ENCODE results near the gene ETV3L.

Gene ETV3L

GRCh38 chr1:157146244-157146643 is 46.6 kb upstream of the ETV3L start:
- Histone ChIP-seq H3K4me1 (ENCODE audit: control insufficient read depth, low read length) (peaks cover 3% of the 10 kb centered on the region; the same call in 1 of the 2 replicates), H3K36me3 (ENCODE audit: control insufficient read depth, low read length) (no peaks in the 10 kb centered on the region), H3F3A (ENCODE audit: control insufficient read depth, insufficient read depth) (no peaks in the 10 kb centered on the region), H3K4me2 (ENCODE audit: low read length) (no peak overlapping the region), H3K9me2 (replicated peaks; ENCODE audit: control insufficient read depth, low read length) (no peaks in the 10 kb centered on the region), H4K20me1 (ENCODE audit: control insufficient read depth, insufficient read depth, low read depth, low read length) (no peaks in the 10 kb centered on the region), H3K9me3 (ENCODE audit: control insufficient read depth, insufficient read depth, low read length) (no peaks in the 10 kb centered on the region), H3K27me3 (ENCODE audit: control insufficient read depth, low read length) (peaks cover 18% of the 10 kb centered on the region), H3K79me2 (ENCODE audit: control insufficient read depth, low read length) (no peaks in the 10 kb centered on the region), H3K27ac (ENCODE audit: low read depth, low read length) (no peak overlapping the region), H3K4me3 (ENCODE audit: low read length) (no peak overlapping the region)
- TF ChIP-seq CTCF (IDR thresholded peaks at IDR 0.05; ENCODE audit: low read depth, low read length, poor library complexity, severe bottlenecking) (no peak), EZH2phosphoT487 (IDR thresholded peaks at IDR 0.05; ENCODE audit: borderline replicate concordance, low read length) (no peak)

GRCh38 chr1:157145076-157145475 is 45.5 kb upstream of the ETV3L start:
- peaks cover 15% of the 10 kb centered on the region for H3K27me3 ChIP-seq (ENCODE audit: control insufficient read depth, low read length)
- peaks cover 3% of the 10 kb centered on the region; the same call in 1 of the 2 replicates for H3K4me1 ChIP-seq (ENCODE audit: control insufficient read depth, low read length)
- H3K4me2 ChIP-seq (ENCODE audit: low read length) = no peak overlapping the region
- H3K79me2 ChIP-seq (ENCODE audit: control insufficient read depth, low read length) = no peaks in the 10 kb centered on the region
- H3K36me3 ChIP-seq (ENCODE audit: control insufficient read depth, low read length) = no peaks in the 10 kb centered on the region
- H3K9me3 ChIP-seq (ENCODE audit: control insufficient read depth, insufficient read depth, low read length) = no peaks in the 10 kb centered on the region
- peaks cover under 1% of the 10 kb centered on the region; the same call in 1 of the 2 replicates for H3F3A ChIP-seq (ENCODE audit: control insufficient read depth, insufficient read depth)
- no peaks in the 10 kb centered on the region for H3K9me2 ChIP-seq (replicated peaks; ENCODE audit: control insufficient read depth, low read length)
- TF ChIP-seq CTCF (IDR thresholded peaks at IDR 0.05; ENCODE audit: low read depth, low read length, poor library complexity, severe bottlenecking) (no peak), EZH2phosphoT487 (IDR thresholded peaks at IDR 0.05; ENCODE audit: borderline replicate concordance, low read length) (no peak)
- no peak overlapping the region for H3K27ac ChIP-seq (ENCODE audit: low read depth, low read length)
- no peak overlapping the region for H3K4me3 ChIP-seq (ENCODE audit: low read length)
- H4K20me1 ChIP-seq (ENCODE audit: control insufficient read depth, insufficient read depth, low read depth, low read length) = no peaks in the 10 kb centered on the region

GRCh38 chr1:157144509-157144908 is 44.9 kb upstream of the ETV3L start:
- Histone ChIP-seq H3K79me2 (ENCODE audit: control insufficient read depth, low read length) (no peaks in the 10 kb centered on the region), H3K27me3 (ENCODE audit: control insufficient read depth, low read length) (peaks cover 14% of the 10 kb centered on the region), H3K27ac (ENCODE audit: low read depth, low read length) (no peak overlapping the region), H3K4me1 (ENCODE audit: control insufficient read depth, low read length) (peaks cover 3% of the 10 kb centered on the region; the same call in 1 of the 2 replicates), H3K4me3 (ENCODE audit: low read length) (no peak overlapping the region), H3K9me3 (ENCODE audit: control insufficient read depth, insufficient read depth, low read length) (no peaks in the 10 kb centered on the region), H4K20me1 (ENCODE audit: control insufficient read depth, insufficient read depth, low read depth, low read length) (no peaks in the 10 kb centered on the region), H3K9me2 (replicated peaks; ENCODE audit: control insufficient read depth, low read length) (no peaks in the 10 kb centered on the region), H3F3A (ENCODE audit: control insufficient read depth, insufficient read depth) (peaks cover 6% of the 10 kb centered on the region), H3K4me2 (ENCODE audit: low read length) (no peak overlapping the region), H3K36me3 (ENCODE audit: control insufficient read depth, low read length) (no peaks in the 10 kb centered on the region)
- no peak for TF ChIP-seq CTCF (IDR thresholded peaks at IDR 0.05; ENCODE audit: low read depth, low read length, poor library complexity, severe bottlenecking)
- no peak for TF ChIP-seq EZH2phosphoT487 (IDR thresholded peaks at IDR 0.05; ENCODE audit: borderline replicate concordance, low read length)

Measured in DOHH2 (cell line).